ENCODE data around the gene DOCK2. TPM values are rescaled to one million over a fixed set of nuclear protein-coding genes. Genes with fewer than 3 reads are reported as not detected.

DOCK2 gene
- polyA plus RNA-seq, 1 of the 3 experiments (the other 2 are of a cell fraction) = 3.8 TPM

DNA sequence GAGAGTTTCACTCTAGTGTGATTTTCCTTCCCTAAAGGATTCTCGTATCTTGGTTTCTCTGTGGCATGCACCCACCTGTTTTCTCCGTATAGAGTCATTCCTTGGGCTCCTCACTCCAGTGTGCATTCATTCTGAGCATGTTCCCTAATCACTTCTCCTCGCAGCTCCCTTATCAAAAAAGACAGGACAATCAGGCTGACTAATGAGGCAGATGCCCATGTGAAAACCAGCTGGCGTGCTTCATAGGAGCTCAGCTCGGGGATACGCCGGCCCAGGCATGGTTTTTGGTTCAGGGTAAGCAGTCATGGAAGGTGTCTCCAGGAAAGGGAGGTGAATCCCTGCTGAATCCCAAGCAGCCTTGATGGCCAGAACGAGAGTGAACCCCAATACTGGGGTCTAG, 384.4 kb downstream of the DOCK2 start:
- H4K20me1 ChIP-seq (ENCODE audit: insufficient read depth) = no peaks in the 10 kb centered on the region
- H3K9me2 ChIP-seq = no peaks in the 10 kb centered on the region
- no peak for DNase-seq
- H3K9ac ChIP-seq = no peak overlapping the region
- H3K36me3 ChIP-seq (replicated peaks in 1 of 2; ENCODE audit: control insufficient read depth in 1 of 2, insufficient read depth in 2 of 2, low read length in 1 of 2) = no peaks in the 10 kb centered on the region
- no peak overlapping the region for H3K4me3 ChIP-seq (ENCODE audit: low read depth in 2 of 2, low read length in 1 of 2)
- no peaks in the 10 kb centered on the region for H3K79me2 ChIP-seq (ENCODE audit: insufficient read depth)
- ChIA-PET POLR2A (no interaction called here), CTCF (no interaction called here)
- H3K9me3 ChIP-seq = no peaks in the 10 kb centered on the region
- H2AFZ ChIP-seq (ENCODE audit: low read depth) = no peak overlapping the region
- H3K27ac ChIP-seq (ENCODE audit: low read depth in 2 of 2, low read length in 1 of 2) = no peak overlapping the region
- no peak for TF ChIP-seq EZH2phosphoT487 (IDR thresholded peaks at IDR 0.05; ENCODE audit: borderline replicate concordance, low read depth)
- TF ChIP-seq TAF1 (IDR thresholded peaks at IDR 0.05; ENCODE audit: borderline replicate concordance, low read depth, low read length) = no peak
- no peak for TF ChIP-seq REST (IDR thresholded peaks at IDR 0.05; ENCODE audit: low read depth, low read length)
- TF ChIP-seq RXRA (IDR thresholded peaks at IDR 0.05; ENCODE audit: borderline replicate concordance, low read depth) = no peak
- TF ChIP-seq RFX5 (IDR thresholded peaks at IDR 0.05; ENCODE audit: low read length) = no peak
- no peak for TF ChIP-seq SMC3 (IDR thresholded peaks at IDR 0.05; ENCODE audit: low read depth, low read length)
- no peak for TF ChIP-seq FOXJ3 (CRISPR knock-in tag; IDR thresholded peaks at IDR 0.05)
- no peak for TF ChIP-seq RCOR1 (IDR thresholded peaks at IDR 0.05; ENCODE audit: low read length)
- no peak for TF ChIP-seq TCF12 (IDR thresholded peaks at IDR 0.05)
- no peak for TF ChIP-seq NRF1 (IDR thresholded peaks at IDR 0.05; ENCODE audit: low read depth, low read length)
- TF ChIP-seq ELF1 (IDR thresholded peaks at IDR 0.05) = no peak
- TF ChIP-seq TEAD4 (IDR thresholded peaks at IDR 0.05; ENCODE audit: borderline replicate concordance, insufficient read depth) = no peak
- TF ChIP-seq SIN3A (IDR thresholded peaks at IDR 0.05; ENCODE audit: borderline replicate concordance, low read depth, low read length) = no peak
- TF ChIP-seq, protein P1, sequence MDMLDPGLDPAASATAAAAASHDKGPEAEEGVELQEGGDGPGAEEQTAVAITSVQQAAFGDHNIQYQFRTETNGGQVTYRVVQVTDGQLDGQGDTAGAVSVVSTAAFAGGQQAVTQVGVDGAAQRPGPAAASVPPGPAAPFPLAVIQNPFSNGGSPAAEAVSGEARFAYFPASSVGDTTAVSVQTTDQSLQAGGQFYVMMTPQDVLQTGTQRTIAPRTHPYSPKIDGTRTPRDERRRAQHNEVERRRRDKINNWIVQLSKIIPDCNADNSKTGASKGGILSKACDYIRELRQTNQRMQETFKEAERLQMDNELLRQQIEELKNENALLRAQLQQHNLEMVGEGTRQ (IDR thresholded peaks at IDR 0.05; ENCODE audit: borderline replicate concordance, low read depth, low read length) = no peak
- no peak for TF ChIP-seq RAD21 (IDR thresholded peaks at IDR 0.05; ENCODE audit: low read length)
- TF ChIP-seq FOSL2 (IDR thresholded peaks at IDR 0.05; ENCODE audit: borderline replicate concordance, low read depth) = no peak
- TF ChIP-seq, protein P2, sequence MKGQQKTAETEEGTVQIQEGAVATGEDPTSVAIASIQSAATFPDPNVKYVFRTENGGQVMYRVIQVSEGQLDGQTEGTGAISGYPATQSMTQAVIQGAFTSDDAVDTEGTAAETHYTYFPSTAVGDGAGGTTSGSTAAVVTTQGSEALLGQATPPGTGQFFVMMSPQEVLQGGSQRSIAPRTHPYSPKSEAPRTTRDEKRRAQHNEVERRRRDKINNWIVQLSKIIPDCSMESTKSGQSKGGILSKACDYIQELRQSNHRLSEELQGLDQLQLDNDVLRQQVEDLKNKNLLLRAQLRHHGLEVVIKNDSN (IDR thresholded peaks at IDR 0.05; ENCODE audit: borderline replicate concordance, low read depth) = no peak
- peaks cover 9% of the 10 kb centered on the region; the same call in 1 of the 2 replicates for H3K27me3 ChIP-seq (ENCODE audit: insufficient read depth)
- H3K4me2 ChIP-seq = no peak overlapping the region
- H3F3A ChIP-seq (replicated peaks; ENCODE audit: insufficient read depth) = no peaks in the 10 kb centered on the region
- peaks cover 0 to 3% of the 10 kb centered on the region in 2 experiments; a peak in 3 of 4 replicates for H3K4me1 ChIP-seq (ENCODE audit: control insufficient read depth in 1 of 2, insufficient read depth in 2 of 2, low read depth in 1 of 2, low read length in 1 of 2)
- 68% methylated on average over 8 of the region's 8 CpGs for WGBS (ENCODE audit: low lambda C conversion rate)

Data from SK-N-SH (cell line).